ENCODE measurements around the gene SLC25A46.

- TF ChIP-seq POLR2A (IDR thresholded peaks at IDR 0.05), result no peak
- TF ChIP-seq POLR2AphosphoS5 (IDR thresholded peaks at IDR 0.05), result no peak
- no peak for TF ChIP-seq CTCF (IDR thresholded peaks at IDR 0.05 in 8 of 11, conservative IDR thresholded peaks at IDR 0.05 in 3 of 11)
Measured at GRCh38 chr5:110707260-110707844, 31.5 kb upstream of the SLC25A46 start.
